DND-41 (cell line): ENCODE data around the gene VWF.

Source experiments
- ATAC-seq: fragments of 200-7000 bp; cut with Tn5 transposase; 3 replicates; pipeline ENCODE4 v1.9.1; 2021; ENCODE audit warnings: low read depth; ENCODE audit not compliant: insufficient read depth
- DNase-seq: peaks from one replicate; pipeline ENCODE4 v3.0.0-alpha.2; 2020
- H2AFZ ChIP-seq: 2 replicates; pipeline ENCODE4 v1.6.0; 2012; ENCODE audit warnings: low read depth, low read length
- H3K27ac ChIP-seq: 2 replicates; pipeline ENCODE4 v1.5.1; 2012; ENCODE audit warnings: low read length, inconsistent platforms
- H3K27me3 ChIP-seq: fragments of 200-600 bp; sonication (generic); 2 replicates; pipeline ENCODE4 v1.6.0; 2012; ENCODE audit warnings: low read length, mild to moderate bottlenecking, inconsistent platforms; ENCODE audit not compliant: insufficient read depth, poor library complexity
- H3K36me3 ChIP-seq: 2 replicates; pipeline ENCODE4 v1.5.1; 2012; ENCODE audit warnings: low read length, inconsistent platforms; ENCODE audit not compliant: insufficient read depth
- H3K4me1 ChIP-seq: 2 replicates; pipeline ENCODE4 v1.5.1; 2012; ENCODE audit warnings: mild to moderate bottlenecking, low read length; ENCODE audit not compliant: insufficient read depth
- H3K4me2 ChIP-seq: 2 replicates; pipeline ENCODE4 v1.6.0; 2012; ENCODE audit warnings: mild to moderate bottlenecking, moderate library complexity, low read length, inconsistent platforms; ENCODE audit not compliant: insufficient read depth
- H3K4me3 ChIP-seq, 2 experiments: fragments of 200-600 bp in 1 of 2; shearing (Covaris generic) in 1 of 2; 2 replicates each; pipeline ENCODE4 v1.5.1; 2012 to 2016; ENCODE audit warnings: inconsistent platforms in 2 of 2, low read length in 2 of 2, mild to moderate bottlenecking in 2 of 2, low read depth in 1 of 2, moderate library complexity in 1 of 2
- H3K79me2 ChIP-seq: 2 replicates; pipeline ENCODE4 v1.6.0; 2012; ENCODE audit warnings: low read length, inconsistent platforms; ENCODE audit not compliant: insufficient read depth
- H3K9ac ChIP-seq: 2 replicates; pipeline ENCODE4 v1.6.0; 2012; ENCODE audit warnings: low read depth, mild to moderate bottlenecking, inconsistent platforms, low read length, moderate library complexity
- H3K9me3 ChIP-seq: 2 replicates; pipeline ENCODE4 v1.5.1; 2012; ENCODE audit warnings: low read length, moderate library complexity, mild to moderate bottlenecking, inconsistent platforms; ENCODE audit not compliant: insufficient read depth, severe bottlenecking
- H4K20me1 ChIP-seq: 2 replicates; pipeline ENCODE4 v1.6.0; 2012; ENCODE audit warnings: low read length; ENCODE audit not compliant: insufficient read depth
- CTCF ChIP-seq: IDR thresholded peaks from 2 replicates; pipeline ENCODE4 v1.5.1; 2012; ENCODE audit warnings: borderline replicate concordance, low read length, moderate library complexity, mild to moderate bottlenecking; ENCODE audit not compliant: poor library complexity, severe bottlenecking; ENCODE audit errors: extremely low read depth
- EZH2 ChIP-seq: IDR thresholded peaks from 3 replicates; pipeline ENCODE4 v1.6.1; 2012; ENCODE audit warnings: borderline replicate concordance, low read depth, mild to moderate bottlenecking, moderate library complexity, low read length, inconsistent platforms; ENCODE audit not compliant: severe bottlenecking

The VWF gene

GRCh38 chr12:5904441-5904840, 220.0 kb downstream of the VWF start:
- H2AFZ ChIP-seq = no peak overlapping the region
- H3K27me3 ChIP-seq = peaks cover 16% of the 10 kb centered on the region
- no peaks in the 10 kb centered on the region for H3K4me1 ChIP-seq
- H3K4me3 ChIP-seq = no peak overlapping the region
- no peak overlapping the region for H3K9ac ChIP-seq
- no peak overlapping the region for H3K27ac ChIP-seq
- H3K36me3 ChIP-seq = no peaks in the 10 kb centered on the region
- TF ChIP-seq EZH2 = no peak
- TF ChIP-seq CTCF = no peak
- H3K4me2 ChIP-seq = no peak overlapping the region
- no peaks in the 10 kb centered on the region for H3K9me3 ChIP-seq
- no peaks in the 10 kb centered on the region for H4K20me1 ChIP-seq
- H3K79me2 ChIP-seq = no peaks in the 10 kb centered on the region
- DNase-seq (no peak), ATAC-seq (no peak)

GRCh38 chr12:5902736-5903135, 221.7 kb downstream of the VWF start:
- Histone ChIP-seq H2AFZ (no peak overlapping the region), H3K4me2 (no peak overlapping the region), H3K4me1 (no peaks in the 10 kb centered on the region), H3K27me3 (peaks cover 7% of the 10 kb centered on the region), H4K20me1 (no peaks in the 10 kb centered on the region), H3K9me3 (no peaks in the 10 kb centered on the region), H3K4me3 (no peak overlapping the region), H3K27ac (no peak overlapping the region), H3K79me2 (no peaks in the 10 kb centered on the region), H3K9ac (no peak overlapping the region), H3K36me3 (no peaks in the 10 kb centered on the region)
- ATAC-seq (no peak), DNase-seq (no peak)
- TF ChIP-seq CTCF = no peak
- TF ChIP-seq EZH2 = no peak

GRCh38 chr12:5901416-5901815, 223.1 kb downstream of the VWF start:
- Histone ChIP-seq H3K9me3 (no peaks in the 10 kb centered on the region), H2AFZ (no peak overlapping the region), H4K20me1 (no peaks in the 10 kb centered on the region), H3K9ac (no peak overlapping the region), H3K4me1 (no peaks in the 10 kb centered on the region), H3K79me2 (no peaks in the 10 kb centered on the region), H3K27me3 (peaks cover 5% of the 10 kb centered on the region), H3K27ac (no peak overlapping the region), H3K36me3 (no peaks in the 10 kb centered on the region), H3K4me2 (no peak overlapping the region), H3K4me3 (no peak overlapping the region)
- ATAC-seq (no peak), DNase-seq (no peak)
- TF ChIP-seq EZH2 (no peak), CTCF (no peak)

- no peak for DNase-seq
- H3K27ac ChIP-seq = no peak overlapping the region
- no peak for TF ChIP-seq CTCF
- no peak for TF ChIP-seq EZH2
- no peak overlapping the region for H3K4me2 ChIP-seq
- H3K9ac ChIP-seq = no peak overlapping the region
- H3K79me2 ChIP-seq = no peaks in the 10 kb centered on the region
- no peaks in the 10 kb centered on the region for H3K36me3 ChIP-seq
- H3K27me3 ChIP-seq = peaks cover 5% of the 10 kb centered on the region
- H3K9me3 ChIP-seq = no peaks in the 10 kb centered on the region
- no peak overlapping the region for H2AFZ ChIP-seq
- no peaks in the 10 kb centered on the region for H4K20me1 ChIP-seq
- no peak overlapping the region for H3K4me3 ChIP-seq
- no peak for ATAC-seq
- no peaks in the 10 kb centered on the region for H3K4me1 ChIP-seq
Measured at GRCh38 chr12:5900533-5901205, 223.8 kb downstream of the VWF start.
